Lower lobe of right lung (tissue), 2 donors: ENCODE results near the gene ELK4. TPM values are rescaled to one million over a fixed set of nuclear protein-coding genes. Genes with fewer than 3 reads are reported as not detected.

Experiments used
- ATAC-seq, 2 donors: fragments of 200-7000 bp; cut with Tn5 transposase; one replicate each; pipeline ENCODE4 v1.9.1; 2020 to 2022; ENCODE audit warnings: mild to moderate bottlenecking in 2 of 2, moderate library complexity in 2 of 2
- DNase-seq: peaks from one replicate; pipeline ENCODE4 v3.0.0-alpha.2; 2020
- H3K27ac ChIP-seq: fragments of 200-600 bp; one replicate; pipeline ENCODE4 v1.8.0; 2022
- H3K27me3 ChIP-seq: fragments of 200-600 bp; one replicate; pipeline ENCODE4 v1.8.0; 2022; ENCODE audit warnings: low read depth
- H3K36me3 ChIP-seq: fragments of 200-600 bp; one replicate; pipeline ENCODE4 v1.8.0; 2022; ENCODE audit warnings: mild to moderate bottlenecking
- H3K4me1 ChIP-seq: fragments of 200-600 bp; one replicate; pipeline ENCODE4 v1.8.0; 2022
- H3K4me3 ChIP-seq: fragments of 200-600 bp; one replicate; pipeline ENCODE4 v1.8.0; 2022; ENCODE audit warnings: mild to moderate bottlenecking
- H3K9me3 ChIP-seq: fragments of 200-600 bp; one replicate; pipeline ENCODE4 v1.8.0; 2022
- CTCF ChIP-seq: fragments of 200-600 bp; IDR thresholded peaks from one replicate; pipeline ENCODE4 v1.8.0; 2022; ENCODE audit warnings: antibody characterized with exemption, mild to moderate bottlenecking
- intact Hi-C: fragments of 100-400 bp; cut with DNase I; formaldehyde crosslinking; loops from one replicate; pipeline ENCODE4 v1.11.0; 2022
- total RNA-seq: library from RNA; stranded (reverse); fragmentation: NEBNext Ultra II Directional; extraction: Animal tissue kit (Norgen Biotek cat#: 25700); gene quantifications from one replicate; pipeline ENCODE4 v1.2.1, GENCODE V29; 2021
- donor health status: DM: no; HTN: yes; CAD: no; lungs with severe emphysema.

Gene ELK4
- total RNA-seq, 1 donor from 2014 or later: 62.8 TPM

GRCh38 chr1:205582046-205582445, 49.8 kb downstream of the ELK4 start:
- Histone ChIP-seq H3K4me3 (no peak overlapping the region), H3K27me3 (no peaks in the 10 kb centered on the region), H3K4me1 (peaks cover 16% of the 10 kb centered on the region), H3K36me3 (no peaks in the 10 kb centered on the region), H3K27ac (peak overlapping the region; percentile 71), H3K9me3 (no peaks in the 10 kb centered on the region)
- ATAC-seq (no peak), DNase-seq (no peak)
- TF ChIP-seq CTCF: no peak
- intact Hi-C loops: no loop called here

DNA sequence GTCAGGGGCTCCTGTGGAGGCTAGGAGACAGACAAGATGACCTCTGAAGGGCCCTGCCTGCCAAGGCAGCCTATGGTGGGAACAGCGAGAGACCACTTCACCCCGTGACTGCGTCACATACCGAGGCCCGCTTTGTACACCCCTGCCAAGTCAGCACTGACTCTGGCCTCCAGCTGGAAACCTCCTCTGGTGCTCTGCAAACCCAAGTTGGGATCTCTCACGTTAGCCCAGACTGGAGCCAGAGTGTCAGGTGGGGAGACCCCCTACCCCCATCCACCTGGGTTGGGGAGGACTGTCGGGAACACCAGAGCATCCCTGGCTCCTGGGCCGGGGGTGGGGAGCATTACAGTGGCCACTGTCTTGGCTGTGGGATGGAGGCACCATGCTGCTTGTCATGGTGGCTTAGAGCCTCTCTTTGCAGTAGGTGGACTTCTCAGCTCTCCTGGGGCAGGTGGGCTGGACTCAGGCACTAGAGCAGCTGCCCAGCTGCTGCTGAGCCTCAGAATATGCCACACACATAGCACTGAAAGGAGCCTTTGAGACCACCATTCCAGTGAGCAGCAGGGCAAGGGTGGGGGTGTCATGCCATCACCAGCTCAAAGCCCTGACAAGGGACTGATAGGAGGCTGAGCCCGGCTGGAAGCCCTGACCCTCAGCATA, 50.4 kb downstream of the ELK4 start:
- intact Hi-C loops: no loop called here
- no peak for TF ChIP-seq CTCF
- Histone ChIP-seq H3K4me1 (peaks cover 16% of the 10 kb centered on the region), H3K27ac (peak overlapping the region; percentile 71), H3K36me3 (no peaks in the 10 kb centered on the region), H3K9me3 (no peaks in the 10 kb centered on the region), H3K4me3 (no peak overlapping the region), H3K27me3 (no peaks in the 10 kb centered on the region)
- ATAC-seq (no peak), DNase-seq (no peak)

DNA sequence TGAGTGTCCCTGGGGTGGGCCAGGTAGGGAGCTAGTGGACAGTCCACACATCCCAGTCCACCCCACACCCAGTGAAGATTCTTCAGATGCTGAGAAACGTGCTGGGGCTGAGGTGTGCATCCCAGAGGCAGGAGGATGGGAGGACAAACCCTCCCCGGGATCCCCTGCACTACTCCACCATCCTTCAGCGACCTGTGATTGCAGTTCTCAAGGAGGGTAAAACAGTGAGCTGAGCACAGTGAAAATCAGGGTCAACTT, 51.0 kb downstream of the ELK4 start:
- no peak overlapping the region for H3K27ac ChIP-seq
- no peaks in the 10 kb centered on the region for H3K36me3 ChIP-seq
- no peak for DNase-seq
- no peak for TF ChIP-seq CTCF
- no peaks in the 10 kb centered on the region for H3K9me3 ChIP-seq
- intact Hi-C loops: no loop called here
- no peak for ATAC-seq
- no peaks in the 10 kb centered on the region for H3K27me3 ChIP-seq
- H3K4me1 ChIP-seq: peaks cover 16% of the 10 kb centered on the region
- H3K4me3 ChIP-seq: no peak overlapping the region

GRCh38 chr1:205580140-205580922, 51.5 kb downstream of the ELK4 start:
- intact Hi-C loops: no loop called here
- peak overlapping the region; percentile 31 for H3K27ac ChIP-seq
- no peak for ATAC-seq

DNA sequence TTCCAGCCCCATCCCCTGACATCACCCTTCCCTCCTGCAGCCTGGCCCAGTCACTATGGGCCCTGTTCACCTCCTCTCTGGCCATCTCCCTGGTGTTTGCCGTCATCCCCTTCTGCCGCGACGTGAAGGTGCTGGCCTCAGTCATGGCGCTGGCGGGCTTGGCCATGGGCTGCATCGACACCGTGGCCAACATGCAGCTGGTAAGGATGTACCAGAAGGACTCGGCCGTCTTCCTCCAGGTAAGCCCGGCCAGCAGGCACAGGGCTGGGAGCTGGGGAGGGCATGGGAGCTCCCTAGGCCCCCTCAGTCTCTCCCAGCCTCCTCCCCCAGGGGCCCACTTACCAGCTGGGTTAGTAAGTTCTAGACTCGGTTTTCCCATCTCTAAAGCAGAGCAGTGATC, 52.1 kb downstream of the ELK4 start:
- no peak for DNase-seq

More at GRCh38 chr1:205580140-205580922, 51.5 kb downstream of the ELK4 start:
- DNase-seq: no peak
- Histone ChIP-seq H3K9me3 (no peaks in the 10 kb centered on the region), H3K4me1 (peaks cover 16% of the 10 kb centered on the region), H3K4me3 (no peak overlapping the region), H3K27me3 (no peaks in the 10 kb centered on the region), H3K36me3 (no peaks in the 10 kb centered on the region)
- no peak for TF ChIP-seq CTCF

More for the DNA sequence above, 52.1 kb downstream of the ELK4 start:
- Histone ChIP-seq H3K9me3 (no peaks in the 10 kb centered on the region), H3K27me3 (no peaks in the 10 kb centered on the region), H3K4me1 (peaks cover 16% of the 10 kb centered on the region), H3K36me3 (no peaks in the 10 kb centered on the region), H3K27ac (peak overlapping the region; percentile 31), H3K4me3 (no peak overlapping the region)
- no peak for TF ChIP-seq CTCF
- intact Hi-C loops: no loop called here
- ATAC-seq: no peak
